ENCODE data around the gene SNED1. TPM values are rescaled to one million over a fixed set of nuclear protein-coding genes. Genes with fewer than 3 reads are reported as not detected.

SNED1 gene
- polyA plus RNA-seq, 1 experiment, result 3.9 TPM

- DNase-seq (ENCODE audit: low read depth), result no peak
- TF ChIP-seq CTCF (IDR thresholded peaks at IDR 0.05; ENCODE audit: insufficient read depth, low read depth, low read length), result no peak
- CTCF ChIA-PET, result no interaction called here
- Histone ChIP-seq H3K36me3 (ENCODE audit: control insufficient read depth, insufficient read depth, low read length) (no peaks in the 10 kb centered on the region), H3K27me3 (ENCODE audit: control insufficient read depth, insufficient read depth, low read length) (no peaks in the 10 kb centered on the region), H3K4me3 (ENCODE audit: low read depth, low read length) (no peak overlapping the region)
- POLR2A ChIA-PET, result interaction anchor here (0.7 kb wide), 1 partner anchor 229 kb away, joined by 3 read pairs; no protein-coding TSS in a partner anchor
Observed at GRCh38 chr2:241080405-241081189, 82.2 kb downstream of the SNED1 start.

DNA sequence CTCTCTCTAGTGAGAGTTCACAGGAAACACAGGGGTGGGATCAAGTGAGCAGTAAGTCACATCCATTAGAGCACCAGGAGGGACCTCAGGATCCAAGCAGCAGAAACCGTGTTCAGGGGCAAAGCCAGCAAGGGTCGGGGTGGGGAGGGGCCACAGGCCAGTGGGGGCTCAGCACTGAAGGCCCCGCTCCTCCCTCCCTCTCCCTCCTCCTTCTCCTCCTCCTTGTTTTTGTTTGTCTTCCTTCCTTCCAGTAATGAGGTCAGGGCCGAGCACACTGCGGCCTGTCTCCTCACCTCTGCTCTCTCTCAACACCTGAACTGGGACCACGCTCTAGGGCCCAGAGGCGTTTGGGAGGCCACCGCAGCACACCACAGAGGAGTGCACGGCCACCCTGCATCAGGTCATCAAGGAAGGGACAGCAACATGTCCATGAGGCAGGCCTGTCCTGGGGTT is 82.8 kb downstream of the SNED1 start:
- ChIA-PET CTCF (interaction anchor here (0.8 kb wide), 1 partner anchor 52 kb away, joined by 3 read pairs; no protein-coding TSS in a partner anchor), POLR2A (no interaction called here)
- no peaks in the 10 kb centered on the region for H3K27me3 ChIP-seq (ENCODE audit: control insufficient read depth, insufficient read depth, low read length)
- no peak for DNase-seq (ENCODE audit: low read depth)
- TF ChIP-seq CTCF (IDR thresholded peaks at IDR 0.05; ENCODE audit: insufficient read depth, low read depth, low read length), result no peak
- H3K4me3 ChIP-seq (ENCODE audit: low read depth, low read length), result no peak overlapping the region
- peaks cover 1% of the 10 kb centered on the region; the same call in 1 of the 2 replicates for H3K36me3 ChIP-seq (ENCODE audit: control insufficient read depth, insufficient read depth, low read length)

- TF ChIP-seq CTCF (IDR thresholded peaks at IDR 0.05; ENCODE audit: insufficient read depth, low read depth, low read length), result no peak
- Histone ChIP-seq H3K36me3 (ENCODE audit: control insufficient read depth, insufficient read depth, low read length) (peaks cover 4% of the 10 kb centered on the region; the same call in 1 of the 2 replicates), H3K4me3 (ENCODE audit: low read depth, low read length) (no peak overlapping the region), H3K27me3 (ENCODE audit: control insufficient read depth, insufficient read depth, low read length) (no peaks in the 10 kb centered on the region)
- DNase-seq (ENCODE audit: low read depth), result no peak
- ChIA-PET CTCF (interaction anchor here (0.8 kb wide), 1 partner anchor 52 kb away, joined by 3 read pairs; no protein-coding TSS in a partner anchor), POLR2A (no interaction called here)
Observed at GRCh38 chr2:241081643-241082340, 83.4 kb downstream of the SNED1 start.

DNA sequence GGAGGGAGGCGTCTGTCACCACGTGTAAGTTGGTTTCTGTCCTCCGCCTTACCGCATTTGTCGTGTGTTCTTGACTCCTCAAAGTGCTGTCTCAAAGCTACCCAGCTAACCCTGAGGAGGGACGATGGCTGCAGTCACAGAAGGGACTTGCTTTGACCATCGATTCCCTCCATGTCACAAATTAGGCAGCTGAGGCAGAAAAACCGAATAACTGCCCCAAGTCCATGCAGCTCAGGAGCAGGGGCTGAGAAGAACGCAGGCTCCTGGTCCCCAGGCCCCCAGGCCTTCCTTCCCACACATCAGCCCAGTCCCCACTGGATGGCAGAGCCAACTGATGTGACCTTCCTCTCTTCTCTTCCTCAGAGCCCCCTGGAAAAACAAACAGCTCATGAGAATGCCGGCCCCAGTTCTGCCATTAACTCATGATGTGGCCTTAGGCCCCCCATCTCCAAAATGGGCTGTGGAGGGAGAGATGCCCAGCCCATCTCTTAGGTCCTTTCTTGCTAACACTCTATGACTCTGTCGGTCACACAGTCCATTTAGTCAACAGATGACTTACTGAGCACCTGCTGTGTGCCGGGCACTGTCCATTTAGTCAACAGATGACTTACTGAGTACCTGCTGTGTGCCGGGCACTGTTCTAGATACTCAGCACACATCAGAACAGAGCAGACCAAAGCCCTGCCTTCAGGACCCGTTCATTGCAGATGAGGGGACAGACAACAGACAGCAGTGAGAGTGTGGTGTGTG is 84.1 kb downstream of the SNED1 start:
- Histone ChIP-seq H3K27me3 (ENCODE audit: control insufficient read depth, insufficient read depth, low read length) (no peaks in the 10 kb centered on the region), H3K4me3 (ENCODE audit: low read depth, low read length) (no peak overlapping the region), H3K36me3 (ENCODE audit: control insufficient read depth, insufficient read depth, low read length) (peaks cover 6% of the 10 kb centered on the region; the same call in 1 of the 2 replicates)
- POLR2A ChIA-PET, result no interaction called here
- CTCF ChIA-PET, result no interaction called here
- no peak for DNase-seq (ENCODE audit: low read depth)
- TF ChIP-seq CTCF (IDR thresholded peaks at IDR 0.05; ENCODE audit: insufficient read depth, low read depth, low read length), result no peak

- no peak overlapping the region for H3K4me3 ChIP-seq (ENCODE audit: low read depth, low read length)
- no peaks in the 10 kb centered on the region for H3K27me3 ChIP-seq (ENCODE audit: control insufficient read depth, insufficient read depth, low read length)
- no peak for DNase-seq (ENCODE audit: low read depth)
- ChIA-PET CTCF (interaction anchor here (0.6 kb wide), 1 partner anchor 618 kb away, joined by 3 read pairs; no protein-coding TSS in a partner anchor), POLR2A (no interaction called here)
- no peak for TF ChIP-seq CTCF (IDR thresholded peaks at IDR 0.05; ENCODE audit: insufficient read depth, low read depth, low read length)
- H3K36me3 ChIP-seq (ENCODE audit: control insufficient read depth, insufficient read depth, low read length), result peaks cover 8% of the 10 kb centered on the region
Observed at GRCh38 chr2:241083091-241083415, 84.6 kb downstream of the SNED1 start.

Data from BJ (cell line).